ENCODE data around the gene PSME4. TPM values are rescaled to one million over a fixed set of nuclear protein-coding genes. Genes with fewer than 3 reads are reported as not detected.
"Not testable (repeated sequence)": the region's sequence is repeated elsewhere in the genome, so short reads cannot be mapped to it uniquely, and the experiment has no call there.

Gene PSME4
- total RNA-seq, 1 donor from 2014 or later = 57.2 TPM

DNA sequence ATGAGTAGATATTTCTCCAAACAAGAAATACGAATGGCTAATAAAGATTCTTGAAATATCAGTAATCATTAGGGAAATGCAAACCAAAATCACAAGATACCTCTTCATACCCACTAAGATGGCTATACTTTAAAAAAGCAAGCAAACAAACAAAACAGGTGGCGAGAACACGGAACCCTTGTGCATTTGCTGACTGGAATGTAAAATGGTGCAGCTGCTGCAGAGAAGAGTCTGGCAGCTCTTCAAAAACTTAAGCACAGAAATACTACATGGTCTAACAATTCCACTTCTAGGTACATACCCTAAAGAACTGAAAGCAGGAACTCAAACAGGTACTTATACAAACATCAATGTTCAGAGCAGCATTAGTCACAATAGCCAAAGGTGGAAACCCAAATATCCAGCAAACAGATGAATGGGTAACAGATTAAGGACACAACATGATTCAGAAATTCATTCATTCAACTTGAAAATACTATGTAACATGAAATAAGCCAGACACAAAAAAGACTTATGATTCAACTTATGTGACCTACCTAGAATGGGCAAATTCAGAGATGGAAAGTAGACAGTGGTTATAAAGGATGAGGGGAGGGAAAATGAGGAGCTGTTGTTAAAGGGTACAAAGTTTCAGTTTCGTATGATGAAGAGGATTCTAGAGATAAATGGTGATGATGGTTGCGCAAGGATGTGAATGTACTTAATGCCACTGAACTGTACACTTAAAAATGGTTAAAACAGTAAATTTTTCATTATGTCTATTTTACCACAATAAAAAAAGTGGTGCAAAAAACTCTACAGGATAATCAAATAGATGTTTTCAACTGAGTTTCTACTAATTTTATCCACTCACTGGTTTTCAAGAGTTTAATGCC is 84.2 kb downstream of the PSME4 start:
- no peak for DNase-seq (ENCODE audit: low spot score)

DNA sequence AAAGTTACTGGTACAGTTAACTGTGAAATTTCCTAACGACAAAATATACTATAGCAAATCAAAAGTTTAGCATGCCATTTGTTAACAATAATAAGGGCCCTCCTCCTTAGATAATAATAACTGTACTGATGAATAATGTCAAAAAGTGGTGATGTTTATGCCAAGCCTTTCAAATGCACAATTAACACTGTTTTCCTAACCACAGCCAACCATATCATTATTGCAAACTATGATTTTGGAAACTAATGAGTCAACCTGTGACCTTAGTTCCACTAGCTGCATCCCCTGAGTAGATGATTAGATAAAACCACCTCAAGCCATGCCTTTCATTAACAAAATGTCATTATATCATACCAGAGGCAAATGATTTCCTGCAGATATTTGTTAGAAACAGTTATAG is 85.9 kb downstream of the PSME4 start:
- DNase-seq (ENCODE audit: low spot score) = no peak

DNA sequence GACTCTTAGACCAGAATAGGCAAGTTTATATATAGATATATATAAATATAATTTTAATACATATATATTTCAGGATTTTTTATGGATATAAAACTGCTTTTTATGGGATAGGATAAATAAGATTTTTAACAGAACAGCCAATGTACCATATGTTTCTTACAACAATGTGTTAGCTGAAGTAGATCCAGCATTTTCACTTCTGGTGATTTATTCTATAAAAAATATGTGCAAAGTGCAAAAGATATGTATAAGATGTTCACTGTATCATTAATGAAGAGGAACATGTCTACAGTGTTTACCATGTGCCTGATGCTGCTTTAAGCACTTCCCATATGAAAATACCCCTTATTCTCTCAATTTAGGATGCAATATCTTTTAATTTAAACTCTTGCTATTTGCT is 88.8 kb downstream of the PSME4 start:
- DNase-seq (ENCODE audit: low spot score) = no peak

DNA sequence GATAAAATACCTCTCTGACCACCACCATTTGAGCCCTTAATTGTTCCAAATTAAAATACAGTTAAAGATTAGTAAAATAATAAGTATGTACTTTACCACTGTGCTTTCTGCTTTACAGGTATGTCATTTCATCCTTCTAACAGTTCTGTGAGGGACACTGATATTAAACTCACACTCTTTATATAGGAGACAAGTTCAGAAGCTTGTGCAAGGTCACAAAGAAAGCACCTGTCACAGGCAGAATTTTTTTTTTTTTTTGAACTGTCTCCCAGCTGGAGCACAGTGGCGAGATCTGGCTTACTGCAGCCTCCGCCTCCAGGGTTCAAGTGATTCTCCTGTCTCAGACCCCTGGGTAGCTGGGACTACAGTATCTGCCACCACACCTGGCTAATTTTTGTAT is 89.4 kb downstream of the PSME4 start:
- DNase-seq (ENCODE audit: low spot score) = no peak

DNA sequence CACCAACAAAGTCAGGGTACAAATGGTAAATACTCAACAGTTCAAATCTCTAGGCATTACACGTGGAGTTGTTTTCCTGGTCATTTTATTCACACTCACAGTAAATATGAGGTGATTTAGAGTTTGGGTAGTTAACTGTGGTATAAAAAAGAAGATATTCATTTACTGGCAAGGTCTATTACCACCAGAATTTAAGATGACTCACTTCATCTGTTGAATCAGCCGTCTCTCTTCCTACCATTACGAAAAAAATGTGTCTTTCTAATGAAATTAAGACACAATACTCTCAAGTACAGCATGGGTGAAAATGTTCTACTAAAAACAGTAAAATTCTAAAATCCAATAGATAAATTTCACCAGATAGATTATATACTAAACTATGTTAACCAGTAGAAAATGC is 90.0 kb downstream of the PSME4 start:
- DNase-seq (ENCODE audit: low spot score) = no peak

DNA sequence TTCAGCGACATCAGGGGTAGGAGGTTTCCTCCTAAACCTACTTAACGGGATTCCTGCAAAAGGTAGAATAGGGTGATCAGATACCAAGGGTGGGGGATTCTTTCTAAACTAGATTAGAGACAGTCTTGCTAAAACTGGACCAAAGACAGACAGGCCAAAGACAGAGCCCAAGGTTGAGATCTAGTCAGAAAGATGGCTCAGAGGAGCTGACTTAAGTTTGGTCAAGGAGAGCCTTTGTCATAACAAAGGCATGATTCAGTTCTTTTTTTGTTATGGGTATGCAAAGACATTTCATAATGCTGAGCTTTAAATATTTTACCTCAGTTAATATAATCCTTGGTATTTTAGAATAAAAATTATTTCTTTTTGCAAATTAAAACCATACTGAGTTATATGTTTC is 93.2 kb downstream of the PSME4 start:
- DNase-seq (ENCODE audit: low spot score) = no peak

DNA sequence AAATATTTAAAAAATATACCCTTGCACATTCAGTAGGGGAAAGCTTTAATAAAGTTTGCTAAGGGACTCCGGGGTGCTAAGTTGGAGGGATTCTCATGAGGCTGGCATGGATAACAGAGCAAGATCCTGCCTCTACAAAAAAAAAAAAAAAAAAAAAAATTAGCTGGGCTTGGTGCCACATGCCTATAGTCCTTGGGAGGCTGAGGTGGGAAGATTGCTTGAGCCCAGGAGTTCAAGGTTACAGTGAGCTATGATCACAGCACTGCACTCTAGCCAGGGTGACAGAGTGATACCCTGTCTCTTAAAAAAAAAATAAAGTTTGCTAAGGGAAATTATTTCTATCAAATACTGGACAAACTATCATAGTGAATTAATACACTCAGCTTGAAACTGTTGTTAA is 93.7 kb downstream of the PSME4 start:
- no peak for DNase-seq (ENCODE audit: low spot score)

DNA sequence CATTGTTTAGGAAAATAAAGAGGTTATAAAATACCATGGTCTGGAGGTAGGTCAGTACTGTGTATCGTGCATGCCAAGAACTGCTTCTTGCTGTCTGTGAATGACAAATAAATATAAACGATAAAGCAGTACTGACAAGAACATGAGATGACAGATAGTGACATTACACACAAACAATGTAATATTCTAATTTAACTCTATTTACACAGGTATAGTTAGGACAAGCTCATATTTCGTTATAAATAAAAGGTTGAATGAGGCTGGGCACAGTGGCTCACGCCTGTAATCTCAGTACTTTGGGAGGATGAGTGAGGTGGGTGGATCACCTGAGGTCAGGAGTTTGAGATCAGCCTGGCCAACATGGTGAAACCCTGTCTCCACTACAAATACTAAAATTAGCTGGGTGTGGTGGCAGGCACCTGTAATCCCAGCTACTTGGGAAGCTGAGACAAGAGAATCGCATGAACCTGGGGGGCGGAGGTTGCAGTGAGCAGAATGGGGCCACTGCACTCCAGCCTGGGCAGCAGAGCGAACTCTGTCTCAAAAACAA is 96.3 kb downstream of the PSME4 start:
- no peak for DNase-seq (ENCODE audit: low spot score)

DNA sequence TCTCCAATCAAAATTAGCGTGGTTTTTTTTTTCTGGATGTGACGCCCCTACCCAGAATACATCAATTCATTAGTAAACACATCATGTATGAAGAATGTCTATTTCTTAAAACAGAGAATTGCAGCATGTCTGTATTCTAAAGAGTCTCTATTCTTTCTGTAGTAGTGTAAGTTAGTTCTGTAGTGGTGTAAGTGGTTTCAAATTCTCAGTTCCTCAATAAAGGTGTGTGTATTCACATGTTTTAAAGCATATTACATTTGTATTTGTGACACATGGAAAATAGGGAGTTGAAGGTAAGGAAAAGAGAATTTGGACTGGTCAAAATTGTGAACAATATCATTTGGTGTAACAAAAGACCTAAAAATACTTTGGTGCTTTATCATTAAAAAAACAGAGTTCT is 103.0 kb downstream of the PSME4 start:
- DNase-seq (ENCODE audit: low spot score) = no peak

DNA sequence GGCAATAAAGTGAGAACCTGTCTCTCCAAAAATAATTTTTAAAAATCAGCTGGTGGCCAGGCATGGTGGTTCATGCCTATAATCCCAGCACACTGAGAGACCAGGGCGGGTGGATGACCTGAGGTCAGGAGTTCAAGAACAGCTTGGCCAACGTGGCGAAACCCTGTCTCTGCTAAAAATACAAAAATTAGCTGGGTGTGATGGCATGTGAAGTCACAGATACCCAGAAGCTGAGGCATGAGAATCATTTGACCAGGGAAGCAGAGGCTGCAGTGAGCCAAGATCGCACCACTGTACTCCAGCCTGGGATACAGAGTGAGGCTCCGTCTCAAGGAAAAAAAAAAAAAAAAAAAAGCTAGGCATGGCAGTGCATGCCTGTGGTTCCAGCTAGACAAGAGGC is 103.6 kb downstream of the PSME4 start:
- no peak for DNase-seq (ENCODE audit: low spot score)

DNA sequence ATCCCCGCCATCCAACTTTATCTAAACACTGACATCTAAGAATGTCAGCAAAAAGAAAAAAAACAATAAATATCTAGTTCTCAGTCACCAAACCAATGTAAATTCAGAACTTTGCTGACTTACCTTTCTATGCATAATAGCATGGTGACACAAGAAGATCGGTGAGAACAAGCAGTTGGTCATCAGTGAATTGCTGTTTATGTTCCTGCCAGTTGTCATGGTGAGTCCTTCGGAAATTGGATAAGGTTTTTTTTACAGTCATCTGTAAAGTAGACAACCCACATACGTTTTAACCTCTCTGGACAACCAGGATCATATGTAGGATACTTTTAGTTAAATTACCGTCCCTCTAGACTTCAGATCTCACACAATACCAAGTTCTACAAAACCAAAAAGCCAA is 104.8 kb downstream of the PSME4 start:
- DNase-seq (ENCODE audit: low spot score) = no peak

DNA sequence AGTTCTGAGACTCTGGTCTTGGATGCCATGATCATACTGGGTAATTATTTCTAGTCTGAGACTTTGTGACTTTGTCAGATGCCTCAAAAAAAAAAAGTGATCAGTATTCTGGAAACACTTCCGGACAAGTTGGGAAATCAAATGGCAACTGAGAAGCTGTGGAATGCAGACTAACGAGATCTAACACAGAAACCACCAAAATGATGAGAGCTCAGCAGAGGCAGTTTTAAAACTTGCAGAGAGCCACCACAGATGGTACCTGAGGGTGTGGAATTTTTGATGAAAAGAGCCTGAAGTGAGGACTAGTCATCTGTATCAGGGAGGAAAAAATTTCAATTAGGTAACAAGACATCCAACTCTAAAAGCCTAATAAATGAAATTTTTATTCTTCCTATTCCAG is 105.5 kb downstream of the PSME4 start:
- no peak for DNase-seq (ENCODE audit: low spot score)

DNA sequence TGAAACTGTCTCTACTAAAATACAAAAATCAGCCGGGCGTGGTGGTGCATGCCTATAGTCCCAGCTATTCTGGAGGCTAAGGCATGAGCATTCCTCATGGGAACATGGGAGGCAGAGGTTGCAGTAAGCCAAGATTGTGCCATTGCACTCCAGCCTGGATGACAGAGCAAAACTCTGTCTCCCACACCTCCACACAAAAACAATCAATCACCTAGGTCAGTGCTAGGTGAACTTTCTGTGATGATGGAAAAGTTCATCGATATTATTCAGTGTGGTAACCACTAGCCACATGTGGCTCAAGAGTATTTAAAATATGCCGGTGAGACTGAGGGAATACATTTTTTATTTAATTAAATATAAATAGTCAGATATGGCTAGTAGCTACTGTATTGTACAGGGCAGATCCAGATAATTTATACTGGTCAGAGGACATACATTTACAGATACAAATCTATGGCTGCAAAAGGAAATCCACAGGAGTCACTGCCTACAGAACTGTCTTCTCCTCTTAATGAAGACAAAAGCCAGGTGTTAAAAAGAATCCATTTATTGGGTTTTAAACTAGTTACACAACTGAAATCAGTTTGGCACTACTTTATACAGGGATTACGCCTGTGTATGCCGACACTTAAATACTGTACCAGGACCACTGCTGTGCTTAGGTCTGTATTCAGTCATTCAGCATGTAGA is 107.1 kb downstream of the PSME4 start:
- no peak for DNase-seq (ENCODE audit: low spot score)

DNA sequence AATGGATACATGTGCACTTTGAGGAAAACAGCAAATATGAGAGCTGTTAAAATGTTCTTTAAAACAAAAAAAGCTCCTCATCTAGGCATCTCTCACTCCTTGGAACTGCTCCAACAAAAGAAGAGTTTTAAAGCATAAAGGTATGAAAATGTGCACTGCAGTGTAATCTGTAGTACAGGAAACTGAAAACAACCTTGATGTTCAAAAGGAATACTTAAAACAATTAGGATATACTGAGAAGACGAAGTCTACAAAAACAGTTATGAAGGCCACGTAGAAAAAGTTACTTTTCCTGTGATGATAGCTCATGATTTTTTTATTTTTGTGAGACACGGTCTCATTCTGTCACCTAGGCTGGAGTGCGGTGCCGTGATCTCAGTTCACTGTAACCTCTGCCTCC is 109.0 kb downstream of the PSME4 start:
- no peak for DNase-seq (ENCODE audit: low spot score)

DNA sequence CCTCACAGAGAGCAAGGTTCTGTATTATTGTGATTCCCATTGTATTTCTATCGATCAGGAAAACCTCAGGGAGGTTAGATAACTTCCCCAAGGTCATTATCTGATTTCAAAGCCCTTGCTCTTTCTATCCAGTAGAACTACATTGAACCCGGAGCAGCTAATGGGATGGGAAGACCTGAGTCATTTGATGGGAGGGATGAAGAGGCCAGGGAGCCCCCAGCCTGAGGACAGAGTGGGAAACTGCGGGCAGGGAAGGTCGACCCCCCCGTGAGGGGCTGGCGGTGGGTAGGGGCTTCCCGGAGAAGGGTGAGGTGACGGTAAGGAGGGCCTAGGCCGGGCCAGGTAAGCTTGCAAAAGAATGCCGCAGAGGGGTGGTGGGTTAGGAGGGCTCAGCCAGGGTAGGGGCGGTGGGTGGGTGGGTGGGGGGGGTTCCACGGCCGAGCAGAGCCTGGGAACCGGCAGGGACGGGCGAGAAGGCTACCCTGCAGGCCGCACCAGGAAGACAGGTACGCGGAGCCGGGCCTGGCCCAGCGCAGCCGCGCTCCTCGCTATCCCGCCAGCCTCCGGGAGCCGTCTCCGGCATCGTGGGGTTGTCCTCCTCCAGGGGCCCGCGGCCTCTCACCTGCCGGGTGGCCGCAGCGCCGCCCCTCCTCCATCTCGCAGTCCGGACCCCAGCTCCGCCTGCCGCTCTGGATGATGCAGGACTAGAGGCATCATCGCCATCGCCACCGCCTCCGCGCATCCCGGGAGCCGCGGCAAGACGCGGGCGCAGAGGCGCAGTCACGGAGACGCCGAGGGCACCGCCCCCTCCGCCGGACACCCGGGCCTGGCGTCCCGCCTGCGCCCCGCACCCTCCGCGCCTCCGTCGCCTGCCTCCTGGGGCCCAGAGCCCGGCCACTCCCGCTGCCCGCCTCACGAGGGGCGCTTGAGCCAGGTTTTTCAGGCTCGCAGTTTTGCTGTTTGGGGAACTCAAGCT is 111.3 kb downstream of the PSME4 start, which contains the start of gene GPR75:
GPR75 (minus strand) TSS at position 762 of the 976 bp plus-strand sequence. CDS start 5,211 bp downstream, outside the sequence.
- DNase-seq (ENCODE audit: low spot score) = no peak

DNA sequence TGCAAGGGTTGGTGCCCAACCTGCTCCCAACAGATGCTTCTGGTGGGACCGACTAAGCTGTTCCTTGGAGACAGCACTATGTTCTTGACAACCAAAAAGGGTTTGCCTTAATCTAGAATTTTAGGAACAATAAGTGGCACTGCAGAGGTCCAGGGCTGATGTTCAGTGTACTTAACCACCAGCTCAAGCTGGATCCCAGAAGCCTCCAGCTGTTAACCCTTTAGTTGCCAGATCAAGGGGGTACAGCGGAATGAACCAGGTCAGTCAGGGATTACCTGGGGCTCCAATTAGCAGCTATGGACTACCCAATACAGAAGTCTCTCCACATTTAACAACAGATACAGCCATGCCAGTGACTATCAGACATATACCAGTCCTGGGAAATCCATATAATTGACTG is 114.5 kb downstream of the PSME4 start:
- no peak for DNase-seq (ENCODE audit: low spot score)

DNA sequence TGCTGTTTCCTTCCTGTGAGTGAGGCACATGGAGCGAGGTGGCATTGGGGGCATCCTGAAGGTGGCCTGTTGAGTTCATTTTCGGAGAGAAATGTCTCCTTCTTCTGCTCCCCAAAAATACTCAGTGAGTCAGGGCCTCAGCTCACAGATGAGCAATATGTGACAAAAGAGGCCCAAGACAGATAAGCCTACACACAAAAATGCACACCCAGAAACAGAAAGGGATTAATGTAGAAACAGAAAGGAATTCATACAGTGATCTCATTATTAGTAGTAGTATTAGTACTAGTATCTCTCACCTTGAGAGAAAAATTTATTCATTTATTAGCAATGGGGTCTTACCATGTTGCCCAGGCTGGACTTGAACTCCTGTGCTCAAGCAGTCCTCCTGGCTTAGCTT is 116.1 kb downstream of the PSME4 start:
- no peak for DNase-seq (ENCODE audit: low spot score)

DNA sequence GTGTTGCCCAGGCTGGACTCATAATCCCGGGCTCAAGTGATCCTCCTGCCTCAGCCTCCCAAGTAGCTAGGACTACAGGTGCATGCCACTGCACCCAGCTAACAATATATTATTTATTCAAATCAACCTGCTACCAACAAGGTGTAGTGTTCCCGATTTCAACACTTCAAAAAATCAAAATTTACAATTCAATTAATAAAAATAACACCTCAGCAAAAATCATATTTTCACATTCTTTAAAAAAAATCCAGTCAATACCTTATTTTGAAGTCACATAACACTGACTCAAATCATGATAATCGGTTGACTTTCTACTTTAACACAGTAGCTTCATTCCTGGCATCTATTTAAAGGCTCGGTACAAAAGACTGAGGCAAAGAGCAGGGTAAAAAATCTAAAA is 118.3 kb downstream of the PSME4 start:
- DNase-seq (ENCODE audit: low spot score) = no peak

DNA sequence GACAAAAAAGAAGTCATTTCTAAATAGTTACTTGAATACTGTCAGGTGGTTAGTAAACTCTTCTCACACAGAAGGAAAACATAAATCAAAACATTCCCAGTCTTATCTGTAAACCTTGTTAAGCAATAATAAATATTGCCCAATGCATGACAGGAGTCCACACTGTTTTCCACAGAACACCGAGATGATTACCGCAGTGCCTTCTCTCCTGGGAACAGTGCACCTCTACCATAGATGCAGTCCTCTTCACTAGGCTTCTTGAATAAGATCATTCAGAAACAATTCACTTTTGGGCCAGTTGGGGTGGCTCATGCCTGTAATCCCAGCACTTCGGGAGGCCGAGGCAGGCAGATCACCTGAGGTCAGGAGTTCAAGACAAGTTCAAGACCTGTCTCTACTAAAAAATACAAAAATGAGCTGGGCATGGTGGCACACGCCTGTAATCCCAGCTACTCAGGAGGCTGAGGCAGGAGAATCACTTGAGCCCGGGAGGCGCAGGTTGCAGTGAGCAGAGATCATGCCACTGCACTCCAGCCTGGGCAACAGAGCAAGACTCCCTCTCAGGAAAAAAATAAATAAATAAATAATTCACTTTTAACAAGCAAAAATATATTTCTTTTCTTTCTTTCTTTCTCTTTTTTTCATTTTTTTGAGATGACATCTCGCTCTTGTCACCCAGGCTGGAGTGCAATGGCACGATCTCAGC is 119.6 kb downstream of the PSME4 start:
- not testable (repeated sequence) for DNase-seq (ENCODE audit: low spot score)

DNA sequence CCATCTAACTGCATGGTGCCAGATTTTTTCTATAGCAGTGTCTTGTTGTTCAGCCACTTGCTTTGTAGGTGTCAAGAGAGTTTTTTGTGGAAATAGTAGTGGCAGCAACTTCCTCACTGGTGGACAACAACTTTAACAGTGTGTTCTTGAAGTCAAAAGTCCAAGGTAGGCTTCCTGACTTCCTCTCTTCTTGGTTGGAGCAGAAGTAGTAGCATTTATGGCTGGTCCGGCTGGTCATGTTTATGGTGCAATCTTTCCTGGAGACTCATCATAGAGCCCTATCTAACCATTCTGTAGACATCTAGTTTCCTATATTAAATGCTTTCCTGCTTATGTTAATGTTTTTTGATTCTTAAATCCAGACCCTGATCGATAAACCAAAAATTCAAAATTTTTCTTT is 122.7 kb downstream of the PSME4 start:
- no peak for DNase-seq (ENCODE audit: low spot score)

DNA sequence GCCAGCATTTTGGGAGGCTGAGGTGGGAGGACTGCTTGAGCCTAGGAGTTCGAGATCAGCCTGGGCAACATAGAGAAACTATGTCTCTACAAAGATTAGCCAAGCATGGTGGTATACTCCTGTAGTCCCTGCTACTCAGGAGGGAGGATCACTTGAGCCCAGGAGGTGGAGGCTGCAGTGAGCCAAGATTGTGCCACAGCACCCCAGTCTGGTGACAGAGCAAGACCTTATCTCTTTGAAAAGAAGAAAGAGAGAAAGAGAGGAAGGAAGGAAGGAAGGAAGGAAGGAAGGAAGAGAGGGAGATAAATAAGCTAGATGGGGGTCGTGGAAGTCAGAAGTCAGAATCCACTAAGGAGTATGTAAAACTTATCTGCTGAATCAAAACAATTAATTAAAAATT is 127.2 kb downstream of the PSME4 start:
- no peak for DNase-seq (ENCODE audit: low spot score)

Measured in mesenteric fat pad (tissue), 1 donor.